Measurements from ENCODE around the gene RGS19.

RGS19 gene

GRCh38 chr20:64109831-64110391 lies 30.6 kb upstream of the RGS19 start:
- no peak for DNase-seq

GRCh38 chr20:64108731-64109681 lies 29.7 kb upstream of the RGS19 start:
- no peak for DNase-seq
- in situ Hi-C loops (cut with HindIII; ENCODE audit: low pct_ligation_motif_present, low pct_unique_long_range_greater_than_20kb, low sequenced_read_pairs), result no loop called here

More at GRCh38 chr20:64109831-64110391, 30.6 kb upstream of the RGS19 start:
- in situ Hi-C loops (cut with HindIII; ENCODE audit: low pct_ligation_motif_present, low pct_unique_long_range_greater_than_20kb, low sequenced_read_pairs), result no loop called here

- in situ Hi-C loops (cut with HindIII; ENCODE audit: low pct_ligation_motif_present, low pct_unique_long_range_greater_than_20kb, low sequenced_read_pairs), result no loop called here
- no peak for DNase-seq
These were observed 28.6 kb upstream of the RGS19 start for GRCh38 chr20:64107736-64108457.

- DNase-seq, result no peak
- in situ Hi-C loops (cut with HindIII; ENCODE audit: low pct_ligation_motif_present, low pct_unique_long_range_greater_than_20kb, low sequenced_read_pairs), result no loop called here
These were observed 27.8 kb upstream of the RGS19 start, which contains the start of gene NPBWR2 for GRCh38 chr20:64106981-64107735. Gene NPBWR2 (minus strand): TSS chr20:64107565. CDS start chr20:64106831, 734 bp downstream.

- no peak for DNase-seq
- in situ Hi-C loops (cut with HindIII; ENCODE audit: low pct_ligation_motif_present, low pct_unique_long_range_greater_than_20kb, low sequenced_read_pairs), result no loop called here
These were observed 27.2 kb upstream of the RGS19 start for GRCh38 chr20:64106435-64106961.

- in situ Hi-C loops (cut with HindIII; ENCODE audit: low pct_ligation_motif_present, low pct_unique_long_range_greater_than_20kb, low sequenced_read_pairs), result no loop called here
These were observed 26.6 kb upstream of the RGS19 start for GRCh38 chr20:64105846-64106434.

GRCh38 chr20:64104667-64105451 lies 25.5 kb upstream of the RGS19 start:
- DNase-seq, result no peak
- in situ Hi-C loops (cut with HindIII; ENCODE audit: low pct_ligation_motif_present, low pct_unique_long_range_greater_than_20kb, low sequenced_read_pairs), result no loop called here

More at GRCh38 chr20:64105846-64106434, 26.6 kb upstream of the RGS19 start:
- no peak for DNase-seq

GRCh38 chr20:64103871-64104666 lies 24.8 kb upstream of the RGS19 start:
- no peak for DNase-seq
- in situ Hi-C loops (cut with HindIII; ENCODE audit: low pct_ligation_motif_present, low pct_unique_long_range_greater_than_20kb, low sequenced_read_pairs), result no loop called here

GRCh38 chr20:64102647-64103354 lies 23.5 kb upstream of the RGS19 start:
- DNase-seq, result no peak
- in situ Hi-C loops (cut with HindIII; ENCODE audit: low pct_ligation_motif_present, low pct_unique_long_range_greater_than_20kb, low sequenced_read_pairs), result no loop called here

- in situ Hi-C loops (cut with HindIII; ENCODE audit: low pct_ligation_motif_present, low pct_unique_long_range_greater_than_20kb, low sequenced_read_pairs), result no loop called here
- DNase-seq, result peak; percentile 52
These were observed 22.7 kb upstream of the RGS19 start for GRCh38 chr20:64101731-64102621.

GRCh38 chr20:64100946-64101688 lies 21.8 kb upstream of the RGS19 start:
- in situ Hi-C loops (cut with HindIII; ENCODE audit: low pct_ligation_motif_present, low pct_unique_long_range_greater_than_20kb, low sequenced_read_pairs), result no loop called here
- DNase-seq, result no peak

- DNase-seq, result no peak
- in situ Hi-C loops (cut with HindIII; ENCODE audit: low pct_ligation_motif_present, low pct_unique_long_range_greater_than_20kb, low sequenced_read_pairs), result no loop called here
These were observed 21.2 kb upstream of the RGS19 start for GRCh38 chr20:64100566-64100888.

GRCh38 chr20:64099880-64100565 lies 20.7 kb upstream of the RGS19 start:
- in situ Hi-C loops (cut with HindIII; ENCODE audit: low pct_ligation_motif_present, low pct_unique_long_range_greater_than_20kb, low sequenced_read_pairs), result no loop called here
- DNase-seq, result no peak
